Tibial artery (tissue), 4 donors: ENCODE measurements around the gene TNPO2.

Experiments used
- DNase-seq, 2 donors: peaks; one replicate each; pipeline ENCODE4 v3.0.0-alpha.2; 2019
- H3K27ac ChIP-seq, 2 donors: fragments of 200-600 bp; sonication (generic) in 1 of 2; 1 replicate in 1 of 2; 2 replicates in 1 of 2; pipeline ENCODE4 v1.5.1; 2018 to 2019; ENCODE audit warnings: mild to moderate bottlenecking in 1 of 2
- H3K27me3 ChIP-seq, 2 donors: fragments of 200-600 bp; sonication (generic) in 1 of 2; one replicate each; pipeline versions ENCODE4 v1.5.1 to v1.6.0; 2016 to 2019
- H3K36me3 ChIP-seq, 3 donors: fragments of 200-600 bp; sonication (generic) in 2 of 3; one replicate each; pipeline ENCODE4 v1.5.1; 2016 to 2019; ENCODE audit warnings: mild to moderate bottlenecking in 2 of 3
- H3K4me1 ChIP-seq, 4 donors: fragments of 200-600 bp; sonication (generic) in 2 of 4; 1 replicate in 3 of 4; 2 replicates in 1 of 4; pipeline ENCODE4 v1.5.1; 2016 to 2019
- H3K4me3 ChIP-seq, 2 donors: fragments of 200-600 bp; sonication (generic) in 1 of 2; 1 replicate in 1 of 2; 2 replicates in 1 of 2; pipeline ENCODE4 v1.5.1; 2018 to 2019; ENCODE audit warnings: mild to moderate bottlenecking in 2 of 2
- H3K9me3 ChIP-seq, 3 donors: fragments of 200-600 bp; sonication (generic) in 1 of 3; one replicate each; pipeline ENCODE4 v1.5.1; 2016 to 2019
- intact Hi-C: fragments of 100-400 bp; cut with DNase I; formaldehyde crosslinking; loops from one replicate; pipeline ENCODE4 v1.15.0; 2023; ENCODE audit warnings: low total_unique reads
- TF ChIP-seq, protein P1 (sequence below), 2 experiments: fragments of 200-600 bp in 1 of 2; fragments of 450-650 bp in 1 of 2; IDR thresholded peaks; one replicate each; pipeline ENCODE4 v1.5.1; 2017 to 2019; ENCODE audit warnings: antibody characterized with exemption in 2 of 2, mild to moderate bottlenecking in 1 of 2, moderate library complexity in 1 of 2

Gene TNPO2

DNA sequence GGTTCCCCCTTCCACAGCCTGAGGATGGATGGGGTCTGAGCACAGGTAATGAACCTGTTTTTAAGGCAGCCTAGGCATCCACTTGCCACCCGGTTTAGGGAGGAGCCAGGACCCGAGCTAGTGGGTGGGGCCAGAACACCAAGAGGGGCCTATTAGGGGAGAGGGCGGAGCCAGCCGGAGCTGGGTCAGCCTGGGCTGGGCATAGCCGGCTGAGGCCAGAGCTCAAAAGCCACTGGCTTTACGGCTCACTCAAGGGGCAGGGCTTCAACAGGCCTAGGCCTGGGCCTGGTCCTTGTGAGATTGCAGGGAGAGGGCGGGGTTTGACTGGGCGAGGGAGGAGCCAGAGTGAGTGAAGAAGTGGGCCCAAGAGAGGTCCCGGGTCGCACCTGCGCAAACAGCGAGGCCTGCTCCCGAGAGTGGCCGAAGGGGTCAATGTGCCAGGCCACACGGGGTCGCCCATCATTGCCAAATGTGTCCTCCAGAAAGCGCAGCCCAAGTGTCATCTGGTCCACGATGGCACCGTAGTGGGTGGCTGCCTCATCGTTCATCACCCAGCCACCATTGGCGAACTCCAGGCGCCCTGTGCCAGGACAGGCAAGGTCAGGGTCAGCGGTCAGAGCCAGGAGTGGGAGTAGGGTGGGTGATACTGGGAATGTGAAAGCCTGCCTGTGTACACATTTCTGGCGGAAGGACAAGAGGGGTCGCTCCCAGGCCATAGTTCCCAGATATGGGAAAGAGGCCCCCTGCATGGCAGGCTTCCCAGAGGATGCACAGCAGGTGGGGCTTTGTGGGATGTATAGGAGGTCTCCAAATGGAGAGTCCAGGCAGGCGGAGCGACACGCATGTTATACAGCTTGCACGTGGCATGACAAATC is 59.1 kb downstream of the TNPO2 start:
- H3K4me3 ChIP-seq: no peak overlapping the region
- H3K27me3 ChIP-seq: no peaks in the 10 kb centered on the region
- intact Hi-C loops: no loop called here
- no peak overlapping the region for H3K27ac ChIP-seq
- H3K36me3 ChIP-seq: peaks cover 27 to 65% (median 35%) of the 10 kb centered on the region in 3 donors
- H3K9me3 ChIP-seq: no peaks in the 10 kb centered on the region
- no peak for DNase-seq
- TF ChIP-seq, protein P1, sequence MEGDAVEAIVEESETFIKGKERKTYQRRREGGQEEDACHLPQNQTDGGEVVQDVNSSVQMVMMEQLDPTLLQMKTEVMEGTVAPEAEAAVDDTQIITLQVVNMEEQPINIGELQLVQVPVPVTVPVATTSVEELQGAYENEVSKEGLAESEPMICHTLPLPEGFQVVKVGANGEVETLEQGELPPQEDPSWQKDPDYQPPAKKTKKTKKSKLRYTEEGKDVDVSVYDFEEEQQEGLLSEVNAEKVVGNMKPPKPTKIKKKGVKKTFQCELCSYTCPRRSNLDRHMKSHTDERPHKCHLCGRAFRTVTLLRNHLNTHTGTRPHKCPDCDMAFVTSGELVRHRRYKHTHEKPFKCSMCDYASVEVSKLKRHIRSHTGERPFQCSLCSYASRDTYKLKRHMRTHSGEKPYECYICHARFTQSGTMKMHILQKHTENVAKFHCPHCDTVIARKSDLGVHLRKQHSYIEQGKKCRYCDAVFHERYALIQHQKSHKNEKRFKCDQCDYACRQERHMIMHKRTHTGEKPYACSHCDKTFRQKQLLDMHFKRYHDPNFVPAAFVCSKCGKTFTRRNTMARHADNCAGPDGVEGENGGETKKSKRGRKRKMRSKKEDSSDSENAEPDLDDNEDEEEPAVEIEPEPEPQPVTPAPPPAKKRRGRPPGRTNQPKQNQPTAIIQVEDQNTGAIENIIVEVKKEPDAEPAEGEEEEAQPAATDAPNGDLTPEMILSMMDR (IDR thresholded peaks at IDR 0.05): no peak
- H3K4me1 ChIP-seq: peaks cover 0 to 39% (median 26%) of the 10 kb centered on the region in 4 donors

DNA sequence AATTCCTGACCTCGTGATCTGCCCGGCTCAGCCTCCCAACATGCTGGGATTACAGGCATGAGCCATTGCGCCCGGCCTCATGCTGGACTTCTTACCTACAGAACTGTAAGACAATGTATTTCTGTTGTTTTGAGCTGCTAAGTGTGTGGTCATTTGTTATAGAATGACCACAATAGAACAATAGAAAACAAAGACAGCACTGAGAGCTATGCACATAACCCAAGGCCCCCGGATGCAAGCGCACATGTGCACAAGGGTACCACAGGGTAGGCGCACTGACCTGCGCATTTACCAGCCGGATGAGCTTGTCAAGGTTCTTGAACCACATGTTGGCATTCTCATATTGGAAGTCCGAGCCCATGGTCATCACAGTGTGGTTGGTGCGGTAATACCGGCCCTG is 62.8 kb downstream of the TNPO2 start:
- Histone ChIP-seq H3K36me3 (peaks cover 41 to 94% (median 67%) of the 10 kb centered on the region in 3 donors), H3K4me3 (no peak overlapping the region), H3K27ac (no peak overlapping the region), H3K4me1 (peaks cover 0 to 12% (median 7%) of the 10 kb centered on the region in 4 donors), H3K27me3 (no peaks in the 10 kb centered on the region), H3K9me3 (no peaks in the 10 kb centered on the region)
- intact Hi-C loops: no loop called here
- TF ChIP-seq, protein P1 (IDR thresholded peaks at IDR 0.05): no peak
- no peak for DNase-seq

DNA sequence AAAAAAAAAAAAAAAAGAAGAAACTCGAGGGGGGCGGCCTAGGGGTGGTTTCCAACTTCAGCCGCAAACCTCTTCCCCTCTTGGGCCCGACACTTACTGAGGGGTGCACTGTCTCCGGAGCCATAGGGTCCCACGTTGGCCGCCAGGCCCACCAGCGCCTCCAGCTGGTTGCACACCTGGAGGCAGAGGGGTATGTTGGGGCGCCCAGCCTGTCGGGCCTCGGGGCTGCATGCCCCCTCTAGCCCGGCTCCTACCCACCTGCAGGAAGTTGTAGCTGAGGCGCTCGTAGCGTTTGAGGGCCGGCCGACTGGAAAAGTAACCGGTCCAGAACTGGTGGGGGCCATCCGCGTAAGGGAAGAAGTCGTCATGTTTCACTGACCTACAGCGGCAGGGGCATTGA is 65.8 kb downstream of the TNPO2 start:
- no peaks in the 10 kb centered on the region for H3K9me3 ChIP-seq
- no peak overlapping the region for H3K27ac ChIP-seq
- H3K36me3 ChIP-seq: peaks cover 51 to 94% (median 64%) of the 10 kb centered on the region in 3 donors
- intact Hi-C loops: no loop called here
- no peak overlapping the region for H3K4me3 ChIP-seq
- DNase-seq: no peak
- H3K27me3 ChIP-seq: no peaks in the 10 kb centered on the region
- TF ChIP-seq, protein P1 (IDR thresholded peaks at IDR 0.05): no peak
- H3K4me1 ChIP-seq: no peaks in the 10 kb centered on the region

DNA sequence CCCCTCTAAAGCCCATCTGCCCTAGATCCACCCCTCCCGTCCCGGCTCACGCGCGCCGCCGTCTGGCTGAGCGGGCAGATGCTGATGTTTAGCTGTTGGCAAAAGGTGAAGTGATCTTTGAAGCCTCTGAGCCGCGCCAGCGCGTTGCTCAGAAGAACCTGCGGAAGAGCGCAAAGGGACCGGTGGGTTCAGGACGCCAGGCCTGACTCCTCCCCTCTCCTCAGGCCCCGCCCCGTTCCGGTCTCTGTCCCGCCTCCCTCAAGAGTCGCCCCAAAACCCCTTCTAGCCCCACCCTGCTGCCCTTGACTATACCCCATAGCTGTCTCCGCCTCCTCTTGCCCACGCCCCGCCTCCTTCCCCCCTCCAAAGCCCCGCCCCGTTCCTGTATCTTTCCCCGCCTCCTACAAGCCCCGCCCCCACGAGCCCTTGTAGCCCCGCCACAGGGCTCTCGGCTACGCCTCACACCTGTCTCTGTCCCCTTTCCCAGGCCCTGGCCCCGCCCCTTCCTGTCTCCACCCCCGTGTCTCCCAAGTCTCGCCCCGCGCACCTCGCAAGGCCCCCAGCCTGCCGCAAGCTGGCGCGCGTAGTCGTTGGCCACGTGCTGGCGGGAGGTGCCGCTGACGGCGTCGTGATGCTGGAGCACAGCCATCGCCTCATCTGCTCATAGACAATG is 66.7 kb downstream of the TNPO2 start:
- TF ChIP-seq, protein P1 (IDR thresholded peaks at IDR 0.05): no peak
- no peaks in the 10 kb centered on the region for H3K9me3 ChIP-seq
- intact Hi-C loops: no loop called here

DNA sequence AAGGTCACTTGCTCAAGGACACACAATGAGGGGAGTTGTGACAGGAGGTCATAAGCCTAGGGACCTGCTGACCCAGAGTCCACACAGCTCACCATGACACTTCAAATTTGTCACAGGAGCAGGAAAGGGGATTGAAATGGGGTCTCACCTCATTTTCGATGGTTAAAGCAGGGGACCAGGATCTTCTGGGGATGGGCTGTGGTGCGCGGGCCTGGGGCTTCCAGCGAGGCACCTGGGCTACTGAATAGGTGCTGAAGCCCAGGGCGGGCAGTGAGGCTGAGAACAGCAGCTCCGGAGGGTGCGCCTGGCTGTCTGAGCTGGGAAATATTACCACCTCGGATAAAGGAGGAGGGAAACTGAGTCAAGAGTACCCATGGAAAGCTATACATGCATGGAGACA is 68.2 kb downstream of the TNPO2 start:
- peaks cover 32 to 80% (median 50%) of the 10 kb centered on the region in 3 donors for H3K36me3 ChIP-seq
- no peak overlapping the region for H3K4me3 ChIP-seq
- H3K27me3 ChIP-seq: no peaks in the 10 kb centered on the region
- no peaks in the 10 kb centered on the region for H3K4me1 ChIP-seq
- TF ChIP-seq, protein P1 (IDR thresholded peaks at IDR 0.05): no peak
- intact Hi-C loops: no loop called here
- no peaks in the 10 kb centered on the region for H3K9me3 ChIP-seq
- DNase-seq: no peak
- no peak overlapping the region for H3K27ac ChIP-seq

More for the DNA sequence above, 66.7 kb downstream of the TNPO2 start:
- no peak for DNase-seq
- Histone ChIP-seq H3K36me3 (peaks cover 44 to 89% (median 62%) of the 10 kb centered on the region in 3 donors), H3K27ac (no peak overlapping the region), H3K4me1 (no peaks in the 10 kb centered on the region), H3K4me3 (no peak overlapping the region), H3K27me3 (no peaks in the 10 kb centered on the region)
